SK-N-SH (cell line): ENCODE data around the gene GGACT.

Source experiments
- EP300 ChIP-seq, 2 experiments: IDR thresholded peaks; 2 replicates each; pipeline versions ENCODE4 v1.4.0 to v1.6.1; 2012; ENCODE audit warnings: borderline replicate concordance in 1 of 2, low read depth in 1 of 2, low read length in 1 of 2
- EZH2phosphoT487 ChIP-seq: fragments of 200-600 bp; sonication (generic); IDR thresholded peaks from 2 replicates; pipeline ENCODE4 v1.6.1; 2017; ENCODE audit warnings: low read depth, mixed run types, mild to moderate bottlenecking, antibody characterized with exemption, moderate library complexity, borderline replicate concordance
- FOSL2 ChIP-seq: IDR thresholded peaks from 2 replicates; pipeline ENCODE4 v1.4.0; 2012; ENCODE audit warnings: low read depth, mild to moderate bottlenecking, moderate library complexity, borderline replicate concordance
- FOXM1 ChIP-seq: IDR thresholded peaks from 2 replicates; pipeline ENCODE4 v1.4.0; 2012; ENCODE audit warnings: low read depth, mild to moderate bottlenecking
- JUND ChIP-seq: IDR thresholded peaks from 2 replicates; pipeline ENCODE4 v1.4.0; 2012
- MAX ChIP-seq: IDR thresholded peaks from 2 replicates; pipeline ENCODE4 v1.4.0; 2012; ENCODE audit warnings: low read depth
- MEF2A ChIP-seq: IDR thresholded peaks from 2 replicates; pipeline ENCODE4 v1.4.0; 2012; ENCODE audit warnings: low read depth, borderline replicate concordance
- MXI1 ChIP-seq: IDR thresholded peaks from 2 replicates; pipeline ENCODE4 v1.6.1; 2012; ENCODE audit warnings: mild to moderate bottlenecking, low read depth, low read length, improper control_type of control experiment
- POLR2AphosphoS5 ChIP-seq: IDR thresholded peaks from 2 replicates; pipeline ENCODE4 v1.6.1; 2012; ENCODE audit warnings: low read depth, low read length
- REST ChIP-seq: IDR thresholded peaks from 2 replicates; pipeline ENCODE4 v1.6.1; 2012; ENCODE audit warnings: mild to moderate bottlenecking, low read depth, low read length, moderate library complexity
- RXRA ChIP-seq: IDR thresholded peaks from 2 replicates; pipeline ENCODE4 v1.4.0; 2012; ENCODE audit warnings: low read depth, mild to moderate bottlenecking, borderline replicate concordance
- YY1 ChIP-seq: IDR thresholded peaks from 2 replicates; pipeline ENCODE4 v1.4.0; 2012; ENCODE audit warnings: low read depth, mild to moderate bottlenecking
- TF ChIP-seq, protein P1 (sequence below): fragments of 200-600 bp; sonication (generic); IDR thresholded peaks from 2 replicates; pipeline ENCODE4 v1.6.1; 2017; ENCODE audit warnings: antibody characterized with exemption, mild to moderate bottlenecking, moderate library complexity

DNA sequence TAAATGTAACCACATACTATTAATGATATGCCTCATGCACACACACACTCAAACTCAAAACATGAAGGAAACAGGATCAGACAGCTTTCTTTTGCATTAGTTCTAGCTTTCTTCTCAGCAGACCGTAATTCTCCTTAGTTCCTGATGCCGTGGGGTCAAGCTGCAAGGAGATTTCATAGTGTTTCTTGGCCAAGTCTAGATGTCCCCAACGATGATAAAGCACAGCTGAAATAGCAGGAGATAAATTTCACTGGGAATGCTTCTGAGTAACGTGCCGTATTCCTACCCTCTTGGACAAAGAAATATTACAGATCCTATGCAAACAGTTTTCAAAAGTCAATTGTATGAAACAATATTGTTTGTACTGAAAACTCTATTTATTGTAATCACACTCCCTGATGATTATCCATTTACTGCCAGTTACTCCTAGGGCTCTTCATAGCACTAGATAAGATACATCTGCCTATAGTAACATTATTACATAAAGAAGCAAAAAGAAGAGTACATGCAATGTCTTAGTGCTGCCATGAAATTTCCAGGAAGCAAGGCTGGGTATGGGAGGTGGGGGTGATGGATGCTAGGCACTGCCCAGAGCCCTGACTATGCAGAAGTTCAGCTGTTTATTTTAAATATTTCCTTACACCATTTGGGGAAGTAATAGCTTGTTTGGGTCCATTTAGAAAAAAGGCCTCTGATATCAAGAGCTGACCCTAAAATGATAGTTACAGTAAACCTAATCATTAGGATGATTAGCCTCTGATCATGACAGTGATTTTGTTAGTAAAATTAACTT is 16.5 kb upstream of the GGACT start:
- TF ChIP-seq FOSL2 (no peak), EZH2phosphoT487 (no peak), POLR2AphosphoS5 (no peak), MEF2A (no peak), MXI1 (no peak), YY1 (no peak), MAX (no peak), EP300 (IDR thresholded peaks at IDR 0.05; ENCODE audit: borderline replicate concordance in 1 of 2, low read depth in 1 of 2, low read length in 1 of 2) (no peak), RXRA (no peak), FOXM1 (no peak), REST (no peak), JUND (no peak)
- TF ChIP-seq, protein P1, sequence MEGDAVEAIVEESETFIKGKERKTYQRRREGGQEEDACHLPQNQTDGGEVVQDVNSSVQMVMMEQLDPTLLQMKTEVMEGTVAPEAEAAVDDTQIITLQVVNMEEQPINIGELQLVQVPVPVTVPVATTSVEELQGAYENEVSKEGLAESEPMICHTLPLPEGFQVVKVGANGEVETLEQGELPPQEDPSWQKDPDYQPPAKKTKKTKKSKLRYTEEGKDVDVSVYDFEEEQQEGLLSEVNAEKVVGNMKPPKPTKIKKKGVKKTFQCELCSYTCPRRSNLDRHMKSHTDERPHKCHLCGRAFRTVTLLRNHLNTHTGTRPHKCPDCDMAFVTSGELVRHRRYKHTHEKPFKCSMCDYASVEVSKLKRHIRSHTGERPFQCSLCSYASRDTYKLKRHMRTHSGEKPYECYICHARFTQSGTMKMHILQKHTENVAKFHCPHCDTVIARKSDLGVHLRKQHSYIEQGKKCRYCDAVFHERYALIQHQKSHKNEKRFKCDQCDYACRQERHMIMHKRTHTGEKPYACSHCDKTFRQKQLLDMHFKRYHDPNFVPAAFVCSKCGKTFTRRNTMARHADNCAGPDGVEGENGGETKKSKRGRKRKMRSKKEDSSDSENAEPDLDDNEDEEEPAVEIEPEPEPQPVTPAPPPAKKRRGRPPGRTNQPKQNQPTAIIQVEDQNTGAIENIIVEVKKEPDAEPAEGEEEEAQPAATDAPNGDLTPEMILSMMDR, result no peak
